SK-N-SH (cell line): ENCODE results near the gene CPNE4. TPM values are rescaled to one million over a fixed set of nuclear protein-coding genes. Genes with fewer than 3 reads are reported as not detected.

Experiments used
- CTCF ChIA-PET: fragments of 300-600, 350-600 bp; formaldehyde crosslinking; extraction: SDS; loops from one replicate; lab custom pipeline; 2021; lab: Yijun Ruan, JAX
- POLR2A ChIA-PET: fragments of 350-600 bp; sonication (Branson Sonifier 250); formaldehyde crosslinking; extraction: SDS; loops from one replicate; lab custom pipeline; 2020; ENCODE audit warnings: antibody characterized with exemption, inconsistent platforms; lab: Yijun Ruan, JAX
- DNase-seq: peaks from one replicate; pipeline ENCODE4 v3.0.0; 2012
- H2AFZ ChIP-seq: fragments of 200-600 bp; sonication (generic); 2 replicates; pipeline ENCODE4 v1.8.1; 2016; ENCODE audit warnings: antibody characterized with exemption, mild to moderate bottlenecking, low read depth
- H3F3A ChIP-seq: fragments of 200-600 bp; sonication (generic); replicated peaks from 2 replicates; pipeline ENCODE3; 2016; ENCODE audit warnings: antibody characterized with exemption, mild to moderate bottlenecking; ENCODE audit not compliant: insufficient read depth
- H3K27ac ChIP-seq, 2 experiments: fragments of 200-500 bp in 1 of 2; fragments of 200-600 bp in 1 of 2; sonication (Bioruptor generic) in 1 of 2; sonication (generic), shearing (Covaris generic) in 1 of 2; 2 replicates each; pipeline versions ENCODE4 v1.5.1 to v1.6.1; 2014 to 2016; ENCODE audit warnings: low read depth in 2 of 2, inconsistent platforms in 1 of 2, low read length in 1 of 2, mild to moderate bottlenecking in 1 of 2, mixed read lengths in 1 of 2
- H3K27me3 ChIP-seq: fragments of 200-600 bp; sonication (generic), shearing (Covaris generic); 2 replicates; pipeline ENCODE4 v1.6.1; 2016; ENCODE audit warnings: mixed run types; ENCODE audit not compliant: insufficient read depth
- H3K36me3 ChIP-seq, 2 experiments: fragments of 200-500 bp in 1 of 2; fragments of 200-600 bp in 1 of 2; sonication (Bioruptor generic) in 1 of 2; sonication (generic) in 1 of 2; replicated peaks in 1 of 2; 2 replicates each; pipeline versions ENCODE3 to v1.5.1; 2014 to 2016; ENCODE audit warnings: low read length in 1 of 2, mild to moderate bottlenecking in 1 of 2; ENCODE audit not compliant: insufficient read depth in 2 of 2, control insufficient read depth in 1 of 2
- H3K4me1 ChIP-seq, 2 experiments: fragments of 200-500 bp in 1 of 2; fragments of 200-600 bp in 1 of 2; sonication (Bioruptor generic) in 1 of 2; sonication (generic), shearing (Covaris generic) in 1 of 2; 2 replicates each; pipeline versions ENCODE4 v1.5.1 to v1.6.1; 2014 to 2016; ENCODE audit warnings: low read depth in 1 of 2, low read length in 1 of 2, mixed run types in 1 of 2; ENCODE audit not compliant: insufficient read depth in 2 of 2, control insufficient read depth in 1 of 2
- H3K4me2 ChIP-seq: fragments of 200-600 bp; sonication (generic), shearing (Covaris generic); 2 replicates; pipeline ENCODE4 v1.6.1; 2017; ENCODE audit warnings: mixed run types
- H3K4me3 ChIP-seq, 2 experiments: fragments of 200-500 bp in 1 of 2; fragments of 200-600 bp in 1 of 2; sonication (Bioruptor generic) in 1 of 2; sonication (generic), shearing (Covaris generic) in 1 of 2; 2 replicates each; pipeline versions ENCODE4 v1.5.1 to v1.8.1; 2014 to 2016; ENCODE audit warnings: low read depth in 2 of 2, inconsistent platforms in 1 of 2, low read length in 1 of 2, mild to moderate bottlenecking in 1 of 2, mixed read lengths in 1 of 2, moderate library complexity in 1 of 2
- H3K79me2 ChIP-seq: fragments of 200-600 bp; sonication (generic); 2 replicates; pipeline ENCODE4 v1.8.1; 2017; ENCODE audit warnings: mild to moderate bottlenecking; ENCODE audit not compliant: insufficient read depth
- H3K9ac ChIP-seq: fragments of 200-600 bp; sonication (generic); 2 replicates; pipeline ENCODE4 v1.6.1; 2017; ENCODE audit warnings: mixed run types
- H3K9me2 ChIP-seq: fragments of 200-600 bp; sonication (generic); 2 replicates; pipeline ENCODE4 v1.6.1; 2017; ENCODE audit warnings: mixed run types
- H3K9me3 ChIP-seq: fragments of 200-600 bp; sonication (generic); 2 replicates; pipeline ENCODE4 v1.6.1; 2017; ENCODE audit warnings: mixed run types, mild to moderate bottlenecking, moderate library complexity
- H4K20me1 ChIP-seq: fragments of 200-600 bp; sonication (generic); 2 replicates; pipeline ENCODE4 v1.6.1; 2017; ENCODE audit warnings: mild to moderate bottlenecking, mixed run types; ENCODE audit not compliant: insufficient read depth
- EP300 ChIP-seq, 2 experiments: IDR thresholded peaks; 2 replicates each; pipeline versions ENCODE4 v1.4.0 to v1.6.1; 2012; ENCODE audit warnings: borderline replicate concordance in 1 of 2, low read depth in 1 of 2, low read length in 1 of 2
- EZH2phosphoT487 ChIP-seq: fragments of 200-600 bp; sonication (generic); IDR thresholded peaks from 2 replicates; pipeline ENCODE4 v1.6.1; 2017; ENCODE audit warnings: low read depth, mixed run types, mild to moderate bottlenecking, antibody characterized with exemption, moderate library complexity, borderline replicate concordance
- MXI1 ChIP-seq: IDR thresholded peaks from 2 replicates; pipeline ENCODE4 v1.6.1; 2012; ENCODE audit warnings: mild to moderate bottlenecking, low read depth, low read length, improper control_type of control experiment
- NFIC ChIP-seq: IDR thresholded peaks from 2 replicates; pipeline ENCODE4 v1.4.0; 2012; ENCODE audit warnings: borderline replicate concordance
- NRF1 ChIP-seq: IDR thresholded peaks from 2 replicates; pipeline ENCODE4 v1.6.1; 2012; ENCODE audit warnings: low read depth, mild to moderate bottlenecking, low read length
- POLR2AphosphoS5 ChIP-seq: IDR thresholded peaks from 2 replicates; pipeline ENCODE4 v1.6.1; 2012; ENCODE audit warnings: low read depth, low read length
- YY1 ChIP-seq: IDR thresholded peaks from 2 replicates; pipeline ENCODE4 v1.4.0; 2012; ENCODE audit warnings: low read depth, mild to moderate bottlenecking
- WGBS: methylation state at CpG from one replicate; pipeline ENCODE4 v1.1.6; 2017; ENCODE audit warnings: low lambda C conversion rate; 5-methylcytosine and 5-hydroxymethylcytosine counted together
- polyA plus RNA-seq, 3 experiments: library from polyadenylated mRNA; depleted of rRNA; stranded (reverse); fragments of >200 nt; gene quantifications; 2 replicates each; pipeline ENCODE4 v1.2.3, GENCODE V29; 2012
- TF ChIP-seq, protein P1 (sequence below): IDR thresholded peaks from 2 replicates; pipeline ENCODE4; 2012
- TF ChIP-seq, protein P2 (sequence below): IDR thresholded peaks from 2 replicates; pipeline ENCODE4 v1.6.1; 2012; ENCODE audit warnings: mild to moderate bottlenecking, low read depth, low read length, moderate library complexity
- TF ChIP-seq, protein P3 (sequence below): fragments of 200-600 bp; sonication (generic); IDR thresholded peaks from 2 replicates; pipeline ENCODE4 v1.6.1; 2017; ENCODE audit warnings: antibody characterized with exemption, mild to moderate bottlenecking, moderate library complexity
- TF ChIP-seq, protein P4 (sequence below): fragments of 150-350 bp; IDR thresholded peaks from 2 replicates; pipeline ENCODE4 v1.6.1; 2016; ENCODE audit warnings: mild to moderate bottlenecking, low read depth, low read length

Gene CPNE4
- polyA plus RNA-seq, 1 of the 3 experiments (the other 2 are of a cell fraction), result not detected

DNA sequence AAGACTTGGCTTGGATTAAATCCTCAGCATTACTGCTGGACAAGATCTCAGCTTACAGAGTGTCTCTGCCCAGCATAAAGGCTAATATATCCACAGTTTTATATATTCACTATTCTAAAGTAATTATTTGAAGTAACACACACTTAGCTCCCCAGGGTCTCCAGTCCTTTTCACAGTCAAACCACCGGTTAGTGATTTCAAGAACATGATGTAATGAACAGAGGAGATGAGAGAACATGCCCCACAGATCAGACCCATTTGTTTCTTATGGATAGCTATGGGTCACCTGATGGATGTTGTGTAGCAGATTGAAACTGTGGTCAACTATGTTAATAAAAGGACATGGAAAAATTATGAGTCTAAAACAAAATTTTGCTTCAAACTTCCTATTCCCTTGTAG, 487.2 kb downstream of the CPNE4 start:
- H3K4me3 ChIP-seq, result no peak overlapping the region
- H3K27me3 ChIP-seq, result no peaks in the 10 kb centered on the region
- ChIA-PET CTCF (interaction anchor here (0.7 to 3.1 kb wide), 6 partner anchors 9 to 491 kb away, joined by 3 to 9 read pairs (median 6); partner anchors contain the start of gene CPNE4), POLR2A (no interaction called here)
- H3K27ac ChIP-seq, result no peak overlapping the region
- TF ChIP-seq, protein P1, sequence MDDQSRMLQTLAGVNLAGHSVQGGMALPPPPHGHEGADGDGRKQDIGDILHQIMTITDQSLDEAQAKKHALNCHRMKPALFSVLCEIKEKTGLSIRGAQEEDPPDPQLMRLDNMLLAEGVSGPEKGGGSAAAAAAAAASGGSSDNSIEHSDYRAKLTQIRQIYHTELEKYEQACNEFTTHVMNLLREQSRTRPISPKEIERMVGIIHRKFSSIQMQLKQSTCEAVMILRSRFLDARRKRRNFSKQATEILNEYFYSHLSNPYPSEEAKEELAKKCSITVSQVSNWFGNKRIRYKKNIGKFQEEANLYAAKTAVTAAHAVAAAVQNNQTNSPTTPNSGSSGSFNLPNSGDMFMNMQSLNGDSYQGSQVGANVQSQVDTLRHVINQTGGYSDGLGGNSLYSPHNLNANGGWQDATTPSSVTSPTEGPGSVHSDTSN, result no peak
- TF ChIP-seq, protein P2, sequence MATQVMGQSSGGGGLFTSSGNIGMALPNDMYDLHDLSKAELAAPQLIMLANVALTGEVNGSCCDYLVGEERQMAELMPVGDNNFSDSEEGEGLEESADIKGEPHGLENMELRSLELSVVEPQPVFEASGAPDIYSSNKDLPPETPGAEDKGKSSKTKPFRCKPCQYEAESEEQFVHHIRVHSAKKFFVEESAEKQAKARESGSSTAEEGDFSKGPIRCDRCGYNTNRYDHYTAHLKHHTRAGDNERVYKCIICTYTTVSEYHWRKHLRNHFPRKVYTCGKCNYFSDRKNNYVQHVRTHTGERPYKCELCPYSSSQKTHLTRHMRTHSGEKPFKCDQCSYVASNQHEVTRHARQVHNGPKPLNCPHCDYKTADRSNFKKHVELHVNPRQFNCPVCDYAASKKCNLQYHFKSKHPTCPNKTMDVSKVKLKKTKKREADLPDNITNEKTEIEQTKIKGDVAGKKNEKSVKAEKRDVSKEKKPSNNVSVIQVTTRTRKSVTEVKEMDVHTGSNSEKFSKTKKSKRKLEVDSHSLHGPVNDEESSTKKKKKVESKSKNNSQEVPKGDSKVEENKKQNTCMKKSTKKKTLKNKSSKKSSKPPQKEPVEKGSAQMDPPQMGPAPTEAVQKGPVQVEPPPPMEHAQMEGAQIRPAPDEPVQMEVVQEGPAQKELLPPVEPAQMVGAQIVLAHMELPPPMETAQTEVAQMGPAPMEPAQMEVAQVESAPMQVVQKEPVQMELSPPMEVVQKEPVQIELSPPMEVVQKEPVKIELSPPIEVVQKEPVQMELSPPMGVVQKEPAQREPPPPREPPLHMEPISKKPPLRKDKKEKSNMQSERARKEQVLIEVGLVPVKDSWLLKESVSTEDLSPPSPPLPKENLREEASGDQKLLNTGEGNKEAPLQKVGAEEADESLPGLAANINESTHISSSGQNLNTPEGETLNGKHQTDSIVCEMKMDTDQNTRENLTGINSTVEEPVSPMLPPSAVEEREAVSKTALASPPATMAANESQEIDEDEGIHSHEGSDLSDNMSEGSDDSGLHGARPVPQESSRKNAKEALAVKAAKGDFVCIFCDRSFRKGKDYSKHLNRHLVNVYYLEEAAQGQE, result no peak
- no peak for TF ChIP-seq MXI1
- no peak for TF ChIP-seq NFIC
- no peak for TF ChIP-seq EP300 (IDR thresholded peaks at IDR 0.05; ENCODE audit: borderline replicate concordance in 1 of 2, low read depth in 1 of 2, low read length in 1 of 2)
- no peak for TF ChIP-seq EZH2phosphoT487
- TF ChIP-seq, protein P3, sequence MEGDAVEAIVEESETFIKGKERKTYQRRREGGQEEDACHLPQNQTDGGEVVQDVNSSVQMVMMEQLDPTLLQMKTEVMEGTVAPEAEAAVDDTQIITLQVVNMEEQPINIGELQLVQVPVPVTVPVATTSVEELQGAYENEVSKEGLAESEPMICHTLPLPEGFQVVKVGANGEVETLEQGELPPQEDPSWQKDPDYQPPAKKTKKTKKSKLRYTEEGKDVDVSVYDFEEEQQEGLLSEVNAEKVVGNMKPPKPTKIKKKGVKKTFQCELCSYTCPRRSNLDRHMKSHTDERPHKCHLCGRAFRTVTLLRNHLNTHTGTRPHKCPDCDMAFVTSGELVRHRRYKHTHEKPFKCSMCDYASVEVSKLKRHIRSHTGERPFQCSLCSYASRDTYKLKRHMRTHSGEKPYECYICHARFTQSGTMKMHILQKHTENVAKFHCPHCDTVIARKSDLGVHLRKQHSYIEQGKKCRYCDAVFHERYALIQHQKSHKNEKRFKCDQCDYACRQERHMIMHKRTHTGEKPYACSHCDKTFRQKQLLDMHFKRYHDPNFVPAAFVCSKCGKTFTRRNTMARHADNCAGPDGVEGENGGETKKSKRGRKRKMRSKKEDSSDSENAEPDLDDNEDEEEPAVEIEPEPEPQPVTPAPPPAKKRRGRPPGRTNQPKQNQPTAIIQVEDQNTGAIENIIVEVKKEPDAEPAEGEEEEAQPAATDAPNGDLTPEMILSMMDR, result no peak
- TF ChIP-seq NRF1, result no peak
- TF ChIP-seq, protein P4, sequence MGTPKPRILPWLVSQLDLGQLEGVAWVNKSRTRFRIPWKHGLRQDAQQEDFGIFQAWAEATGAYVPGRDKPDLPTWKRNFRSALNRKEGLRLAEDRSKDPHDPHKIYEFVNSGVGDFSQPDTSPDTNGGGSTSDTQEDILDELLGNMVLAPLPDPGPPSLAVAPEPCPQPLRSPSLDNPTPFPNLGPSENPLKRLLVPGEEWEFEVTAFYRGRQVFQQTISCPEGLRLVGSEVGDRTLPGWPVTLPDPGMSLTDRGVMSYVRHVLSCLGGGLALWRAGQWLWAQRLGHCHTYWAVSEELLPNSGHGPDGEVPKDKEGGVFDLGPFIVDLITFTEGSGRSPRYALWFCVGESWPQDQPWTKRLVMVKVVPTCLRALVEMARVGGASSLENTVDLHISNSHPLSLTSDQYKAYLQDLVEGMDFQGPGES, result no peak
- no peak for TF ChIP-seq YY1
- TF ChIP-seq POLR2AphosphoS5, result no peak
- no peaks in the 10 kb centered on the region for H3K36me3 ChIP-seq
- no peak for DNase-seq
- no peak overlapping the region for H3K4me2 ChIP-seq
- H2AFZ ChIP-seq, result no peak overlapping the region
- no peaks in the 10 kb centered on the region for H3K9me2 ChIP-seq
- no peaks in the 10 kb centered on the region for H3F3A ChIP-seq
- no peak overlapping the region for H3K9ac ChIP-seq
- no peaks in the 10 kb centered on the region for H3K79me2 ChIP-seq
- no peaks in the 10 kb centered on the region for H4K20me1 ChIP-seq
- H3K4me1 ChIP-seq, result peaks cover 0 to 11% of the 10 kb centered on the region in 2 experiments; a peak in 3 of 4 replicates
- 64% methylated on average over 1 of the region's 1 CpG for WGBS
- no peaks in the 10 kb centered on the region for H3K9me3 ChIP-seq
